Liver (tissue), 3 donors: ENCODE measurements around the gene HNRNPA2B1.
"Not testable (repeated sequence)": the region's sequence is repeated elsewhere in the genome, so short reads cannot be mapped to it uniquely, and the experiment has no call there.

ENCODE experiments used
- ATF3 ChIP-seq: IDR thresholded peaks from 2 replicates; pipeline ENCODE4 v1.6.1; 2016; ENCODE audit warnings: antibody characterized with exemption
- GABPA ChIP-seq, 2 donors: IDR thresholded peaks in 1 of 2; conservative IDR thresholded peaks in 1 of 2; 2 replicates each; pipeline ENCODE4 v1.6.1; 2016; ENCODE audit warnings: antibody characterized with exemption in 2 of 2, mild to moderate bottlenecking in 1 of 2, moderate library complexity in 1 of 2
- REST ChIP-seq: IDR thresholded peaks from 2 replicates; pipeline ENCODE4 v1.6.1; 2016; ENCODE audit warnings: antibody characterized with exemption, mild to moderate bottlenecking
- RXRA ChIP-seq, 2 donors: IDR thresholded peaks; 2 replicates each; pipeline ENCODE4 v1.6.1; 2017 to 2018; ENCODE audit warnings: antibody characterized with exemption in 2 of 2, mild to moderate bottlenecking in 1 of 2
- SP1 ChIP-seq: IDR thresholded peaks from 2 replicates; pipeline ENCODE4 v1.6.1; 2018; ENCODE audit warnings: antibody characterized with exemption, mild to moderate bottlenecking
- TAF1 ChIP-seq: conservative IDR thresholded peaks from 2 replicates; pipeline ENCODE4 v1.6.1; 2016; ENCODE audit warnings: antibody characterized with exemption, mild to moderate bottlenecking
- YY1 ChIP-seq: IDR thresholded peaks from 2 replicates; pipeline ENCODE4 v1.6.1; 2016; ENCODE audit warnings: antibody characterized with exemption, mild to moderate bottlenecking
- ZBTB33 ChIP-seq: IDR thresholded peaks from 2 replicates; pipeline ENCODE4 v1.6.1; 2016; ENCODE audit warnings: antibody characterized with exemption
- TF ChIP-seq, protein P1 (sequence below): fragments of 150-350 bp; IDR thresholded peaks from 2 replicates; pipeline ENCODE4 v1.5.1; 2017; ENCODE audit warnings: improper control_type of control experiment, low read depth, low read length; ENCODE audit not compliant: missing input control
- TF ChIP-seq, protein P2 (sequence below): IDR thresholded peaks from 2 replicates; pipeline ENCODE4 v1.6.1; 2016; ENCODE audit warnings: antibody characterized with exemption
- donor health status: healthy.
- donor health status: healthy.

GRCh38 chr7:26194764-26195163 lies 5.8 kb downstream of the HNRNPA2B1 start:
- TF ChIP-seq YY1; GABPA (IDR thresholded peaks at IDR 0.05 in 1 of 2, conservative IDR thresholded peaks at IDR 0.05 in 1 of 2); ATF3; REST; ZBTB33; SP1; TAF1; RXRA (IDR thresholded peaks at IDR 0.05): not testable (repeated sequence)
- TF ChIP-seq, protein P1, sequence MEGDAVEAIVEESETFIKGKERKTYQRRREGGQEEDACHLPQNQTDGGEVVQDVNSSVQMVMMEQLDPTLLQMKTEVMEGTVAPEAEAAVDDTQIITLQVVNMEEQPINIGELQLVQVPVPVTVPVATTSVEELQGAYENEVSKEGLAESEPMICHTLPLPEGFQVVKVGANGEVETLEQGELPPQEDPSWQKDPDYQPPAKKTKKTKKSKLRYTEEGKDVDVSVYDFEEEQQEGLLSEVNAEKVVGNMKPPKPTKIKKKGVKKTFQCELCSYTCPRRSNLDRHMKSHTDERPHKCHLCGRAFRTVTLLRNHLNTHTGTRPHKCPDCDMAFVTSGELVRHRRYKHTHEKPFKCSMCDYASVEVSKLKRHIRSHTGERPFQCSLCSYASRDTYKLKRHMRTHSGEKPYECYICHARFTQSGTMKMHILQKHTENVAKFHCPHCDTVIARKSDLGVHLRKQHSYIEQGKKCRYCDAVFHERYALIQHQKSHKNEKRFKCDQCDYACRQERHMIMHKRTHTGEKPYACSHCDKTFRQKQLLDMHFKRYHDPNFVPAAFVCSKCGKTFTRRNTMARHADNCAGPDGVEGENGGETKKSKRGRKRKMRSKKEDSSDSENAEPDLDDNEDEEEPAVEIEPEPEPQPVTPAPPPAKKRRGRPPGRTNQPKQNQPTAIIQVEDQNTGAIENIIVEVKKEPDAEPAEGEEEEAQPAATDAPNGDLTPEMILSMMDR: not testable (repeated sequence)
- TF ChIP-seq, protein P2, sequence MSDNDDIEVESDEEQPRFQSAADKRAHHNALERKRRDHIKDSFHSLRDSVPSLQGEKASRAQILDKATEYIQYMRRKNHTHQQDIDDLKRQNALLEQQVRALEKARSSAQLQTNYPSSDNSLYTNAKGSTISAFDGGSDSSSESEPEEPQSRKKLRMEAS: not testable (repeated sequence)
